ENCODE measurements around the gene RNASEH2C.
"Not testable (repeated sequence)": the region's sequence is repeated elsewhere in the genome, so short reads cannot be mapped to it uniquely, and the experiment has no call there.

The RNASEH2C gene

DNA sequence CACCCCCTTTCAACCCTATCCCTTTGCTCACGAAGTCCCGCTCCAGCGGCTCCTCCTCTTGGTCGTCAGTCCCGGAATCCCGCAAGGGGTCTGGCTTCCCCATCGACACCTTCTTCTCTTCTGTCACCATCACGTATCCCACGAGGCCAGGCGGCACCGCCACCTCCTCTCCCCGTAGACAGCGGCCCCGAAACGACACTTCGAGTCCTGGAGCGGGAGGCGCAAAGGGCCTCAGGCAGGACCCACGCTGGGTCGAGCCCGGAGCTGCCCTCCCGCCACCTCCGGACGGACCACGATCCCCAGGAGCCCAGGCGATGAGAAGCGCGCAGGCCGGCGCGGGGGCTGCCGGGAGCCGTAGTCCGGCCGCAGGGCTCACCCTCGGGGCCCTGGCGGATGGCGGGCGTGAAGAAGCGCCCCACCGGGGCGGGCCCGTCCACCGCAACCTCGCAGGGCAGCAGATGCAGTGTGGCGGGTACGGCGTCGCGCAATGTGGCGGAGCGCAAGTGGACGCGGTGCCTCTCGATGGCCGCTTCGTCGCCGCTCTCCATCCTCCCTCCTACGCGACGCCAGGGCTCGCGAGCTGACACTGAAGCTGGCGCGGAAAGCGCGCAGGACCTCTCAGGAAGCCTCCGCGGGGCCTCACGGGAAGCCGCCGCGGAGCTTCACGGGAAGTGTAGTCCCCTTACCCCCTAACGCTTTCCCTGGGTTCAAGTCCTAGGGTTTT is at the start of gene RNASEH2C:
RNASEH2C (minus strand) TSS at position 588 of the 724 bp plus-strand sequence; CDS start at position 548, 40 bp downstream.
- DNase-seq (ENCODE audit: low read depth) = peak; percentile 88
- peak within 1 kb of the TSS; percentile 91 for H3K4me3 ChIP-seq (ENCODE audit: low read depth, low read length)
- TF ChIP-seq CTCF (conservative IDR thresholded peaks at IDR 0.05; ENCODE audit: low read depth, low read length) = no peak

- DNase-seq (ENCODE audit: low read depth); H3K4me3 ChIP-seq (ENCODE audit: low read depth, low read length): not testable (repeated sequence)
Observed at GRCh38 chr11:65767806-65768205, 47.2 kb upstream of the RNASEH2C start.

DNA sequence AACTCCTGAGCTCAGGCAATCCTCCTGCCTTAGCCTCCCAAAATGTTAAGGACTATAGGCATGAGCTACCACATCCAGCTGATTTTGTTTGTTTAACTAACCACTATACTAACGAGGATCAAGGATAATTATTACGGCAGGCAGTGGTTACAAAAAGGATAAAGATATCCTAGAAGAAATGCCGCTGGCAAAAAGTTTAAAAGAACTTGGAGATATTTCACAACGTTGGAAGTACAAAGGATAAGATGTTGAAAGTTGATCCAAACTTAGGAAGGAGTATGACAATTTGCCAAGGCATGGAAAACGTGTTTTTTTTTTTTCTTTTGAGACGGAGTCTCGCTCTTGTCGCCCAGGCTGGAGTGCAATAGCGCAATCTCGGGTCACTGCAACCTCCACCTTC is 46.8 kb upstream of the RNASEH2C start:
- no peak for TF ChIP-seq CTCF (conservative IDR thresholded peaks at IDR 0.05; ENCODE audit: low read depth, low read length)
- H3K4me3 ChIP-seq (ENCODE audit: low read depth, low read length) = no peak overlapping the region
- no peak for DNase-seq (ENCODE audit: low read depth)

- DNase-seq (ENCODE audit: low read depth) = peak; percentile 47
- TF ChIP-seq CTCF (conservative IDR thresholded peaks at IDR 0.05; ENCODE audit: low read depth, low read length) = no peak
- H3K4me3 ChIP-seq (ENCODE audit: low read depth, low read length) = no peak overlapping the region
Observed at GRCh38 chr11:65766535-65766934, 45.9 kb upstream of the RNASEH2C start.

DNA sequence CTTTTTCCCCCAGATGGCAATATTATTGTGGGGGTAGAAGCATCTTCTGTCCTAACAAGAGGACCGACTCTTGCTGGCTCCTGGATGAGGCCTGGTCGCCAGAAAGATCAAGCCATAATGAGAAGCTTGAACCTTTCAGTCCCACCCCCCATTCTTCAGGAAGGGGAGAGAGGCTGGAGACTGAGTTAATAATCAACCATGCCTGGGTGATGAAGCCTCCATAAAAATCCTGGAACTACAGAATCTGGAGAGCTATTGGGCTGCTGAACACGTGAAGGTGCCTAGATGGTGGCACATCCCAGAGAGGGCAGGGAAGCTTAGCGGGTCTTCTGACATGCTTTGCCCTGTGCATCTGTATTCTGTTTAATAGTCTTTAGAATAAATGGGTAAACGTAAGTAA is 43.8 kb upstream of the RNASEH2C start:
- TF ChIP-seq CTCF (conservative IDR thresholded peaks at IDR 0.05; ENCODE audit: low read depth, low read length) = no peak
- no peak for DNase-seq (ENCODE audit: low read depth)
- no peak overlapping the region for H3K4me3 ChIP-seq (ENCODE audit: low read depth, low read length)

GRCh38 chr11:65762816-65763215 is 42.2 kb upstream of the RNASEH2C start:
- not testable (repeated sequence) for H3K4me3 ChIP-seq (ENCODE audit: low read depth, low read length); DNase-seq (ENCODE audit: low read depth)

DNA sequence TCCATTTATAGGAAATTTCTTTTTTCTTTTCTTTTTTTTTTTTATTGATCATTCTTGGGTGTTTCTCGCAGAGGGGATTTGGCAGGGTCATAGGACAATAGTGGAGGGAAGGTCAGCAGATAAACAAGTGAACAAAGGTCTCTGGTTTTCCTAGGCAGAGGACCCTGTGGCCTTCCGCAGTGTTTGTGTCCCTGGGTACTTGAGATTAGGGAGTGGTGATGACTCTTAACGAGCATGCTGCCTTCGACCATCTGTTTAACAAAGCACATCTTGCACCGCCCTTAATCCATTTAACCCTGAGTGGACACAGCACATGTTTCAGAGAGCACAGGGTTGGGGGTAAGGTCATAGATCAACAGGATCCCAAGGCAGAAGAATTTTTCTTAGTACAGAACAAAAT is 41.6 kb upstream of the RNASEH2C start:
- H3K4me3 ChIP-seq (ENCODE audit: low read depth, low read length); DNase-seq (ENCODE audit: low read depth): not testable (repeated sequence)

GRCh38 chr11:65745049-65745448 is 24.5 kb upstream of the RNASEH2C start:
- no peak for TF ChIP-seq CTCF (conservative IDR thresholded peaks at IDR 0.05; ENCODE audit: low read depth, low read length)
- H3K4me3 ChIP-seq (ENCODE audit: low read depth, low read length) = no peak overlapping the region

DNA sequence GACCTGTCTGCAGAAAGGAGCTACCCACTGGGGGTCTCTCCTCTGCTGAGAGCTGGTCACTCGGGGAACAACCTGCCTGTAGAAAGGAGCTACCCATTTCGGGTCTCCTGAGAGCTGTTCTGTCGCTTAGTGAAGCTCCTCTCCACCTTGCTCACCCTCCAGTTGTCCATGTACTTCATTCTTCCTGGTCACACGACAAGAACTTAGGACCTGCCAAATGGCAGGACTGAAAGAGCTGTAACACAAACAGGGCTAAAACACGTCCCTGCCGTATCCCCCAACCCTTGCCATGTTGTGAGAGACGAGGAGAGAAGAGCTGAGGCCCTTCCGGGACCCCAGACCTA is 24.1 kb upstream of the RNASEH2C start:
- no peak for DNase-seq (ENCODE audit: low read depth)
- no peak overlapping the region for H3K4me3 ChIP-seq (ENCODE audit: low read depth, low read length)
- no peak for TF ChIP-seq CTCF (conservative IDR thresholded peaks at IDR 0.05; ENCODE audit: low read depth, low read length)

More at GRCh38 chr11:65745049-65745448, 24.5 kb upstream of the RNASEH2C start:
- no peak for DNase-seq (ENCODE audit: low read depth)
